HUDEP-2 (cell line): ENCODE results near the gene ADIRF.
"Not testable (repeated sequence)": the region's sequence is repeated elsewhere in the genome, so short reads cannot be mapped to it uniquely, and the experiment has no call there.

Experiments used
- DNase-seq, 76 experiments: peaks; one replicate each; lab custom pipeline; 2025; ENCODE audit not compliant: unreplicated experiment in 76 of 76; lab: John Stamatoyannopoulos, UW

The ADIRF gene

DNA sequence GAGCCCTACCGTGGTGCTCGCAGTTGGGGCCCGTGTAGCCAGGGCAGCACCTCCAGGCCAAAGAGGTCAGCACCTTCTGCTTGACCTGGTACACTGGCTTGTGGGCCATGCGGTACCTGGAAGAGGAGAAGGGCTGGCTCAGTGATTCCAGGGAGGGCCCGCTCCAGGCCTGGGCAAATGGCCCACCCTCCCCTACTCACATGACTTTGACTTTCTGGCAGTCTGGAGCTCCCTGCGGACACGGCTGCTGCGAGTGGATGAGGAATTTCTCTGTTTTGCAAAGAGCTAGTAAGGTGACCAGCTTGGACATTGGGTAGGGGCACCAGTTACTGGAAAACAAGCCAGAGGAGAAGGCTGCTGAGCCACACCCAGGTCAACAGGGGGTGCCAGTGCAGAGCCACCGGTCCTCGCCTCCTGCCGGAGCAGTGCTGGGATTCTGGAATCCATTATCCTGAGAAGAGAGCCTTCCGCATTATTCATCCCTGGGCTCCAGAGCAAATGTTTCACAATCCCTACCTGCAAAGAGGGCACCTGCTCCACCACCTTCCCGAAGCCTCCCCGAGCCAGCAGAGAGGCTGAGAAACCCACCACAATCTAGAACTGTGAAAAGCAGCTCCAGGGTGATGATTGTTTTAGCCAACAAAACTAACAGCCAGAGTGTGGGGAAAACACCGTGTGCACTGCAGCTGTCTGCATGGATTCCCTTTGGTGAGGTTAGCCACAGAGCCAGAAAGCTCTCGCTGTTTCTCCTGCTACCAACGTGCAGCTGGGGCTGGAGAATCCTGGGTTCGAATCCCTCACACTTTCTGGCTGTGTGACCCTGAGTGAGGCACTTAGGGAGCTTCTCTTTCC, 22.7 kb upstream of the ADIRF start:
- no peak for DNase-seq

DNA sequence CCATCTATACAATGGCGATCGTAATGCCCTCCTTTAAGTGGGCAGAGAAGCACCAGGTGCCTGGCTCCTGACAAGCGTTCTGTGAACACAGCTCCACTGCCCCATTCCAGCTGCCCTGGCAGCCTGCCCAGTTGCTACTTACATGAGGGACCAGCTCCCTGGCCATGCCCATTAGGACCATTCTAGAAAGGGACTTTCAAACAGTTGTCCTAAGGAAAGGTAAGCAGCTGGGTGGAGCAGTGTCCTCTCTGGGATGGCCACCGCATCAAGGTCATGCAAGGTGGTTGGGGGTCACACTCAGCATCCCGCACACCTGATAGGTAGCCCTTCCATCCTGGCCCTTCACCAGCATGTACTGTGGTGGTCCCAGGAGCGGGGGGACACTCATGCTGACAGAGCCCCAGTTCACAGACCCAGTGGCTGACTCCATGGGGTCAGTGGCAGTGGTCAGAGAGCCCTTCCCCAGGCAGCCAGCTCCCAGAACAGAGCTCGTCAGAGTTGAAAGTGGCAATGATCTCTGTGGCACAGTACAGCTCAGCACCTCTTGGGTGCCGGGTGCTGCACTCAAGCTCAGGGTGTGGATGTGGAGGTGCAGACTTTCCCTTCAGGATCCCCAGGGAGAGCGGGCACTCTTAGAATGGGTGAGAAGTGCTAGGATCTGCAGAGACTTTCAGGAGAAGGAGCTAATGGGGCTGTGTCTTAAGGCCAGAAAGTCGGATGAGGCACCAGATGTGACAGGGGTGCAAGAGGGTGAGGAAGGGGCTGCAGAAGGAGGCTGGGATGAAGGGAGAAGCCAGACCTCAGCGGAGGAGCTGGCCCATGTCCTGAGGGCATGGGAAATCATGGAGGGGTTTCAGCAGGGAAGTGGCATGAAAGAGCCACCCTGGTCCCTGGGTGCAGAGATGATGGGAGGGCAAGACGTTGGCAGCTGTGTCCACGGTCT, 21.8 kb upstream of the ADIRF start:
- no peak for DNase-seq

DNA sequence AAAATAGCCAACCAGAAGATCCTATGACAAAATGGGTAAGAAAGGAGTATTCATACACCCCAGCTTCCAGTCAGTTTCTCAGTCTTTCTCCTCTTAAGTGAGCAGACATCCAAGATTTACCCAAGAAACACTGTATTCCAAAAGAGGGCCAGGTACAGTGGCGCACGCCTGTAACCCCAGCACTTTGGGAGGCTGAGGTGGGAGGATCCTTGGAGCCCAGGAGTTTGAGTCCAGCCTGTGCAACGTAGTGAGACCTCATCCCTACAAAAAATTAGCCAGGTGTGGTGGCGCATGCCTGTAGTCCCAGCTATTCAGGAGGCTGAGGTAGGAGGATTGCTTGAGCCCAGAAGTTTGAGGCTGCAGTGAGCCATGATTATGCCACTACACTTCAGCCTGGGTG, 20.5 kb upstream of the ADIRF start:
- not testable (repeated sequence) for DNase-seq

DNA sequence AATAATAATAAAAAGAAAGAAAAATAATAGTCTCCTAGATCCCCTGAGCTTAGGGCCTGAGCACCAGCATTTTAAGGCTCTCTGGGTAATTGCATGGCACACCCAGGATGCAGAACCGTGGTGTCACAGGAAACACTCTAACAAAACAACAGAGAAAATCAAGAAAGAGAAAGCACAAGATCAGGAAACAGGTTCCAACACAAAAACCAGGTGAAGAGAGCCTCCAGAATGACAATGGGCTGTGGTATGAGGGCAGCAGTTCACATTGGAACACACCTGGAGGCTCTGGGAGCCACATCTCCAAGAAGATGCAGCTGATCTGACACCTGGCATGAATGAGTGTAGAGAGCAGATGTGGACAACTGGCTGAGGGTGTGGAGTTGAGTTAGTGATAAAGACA, 17.9 kb upstream of the ADIRF start:
- no peak for DNase-seq

DNA sequence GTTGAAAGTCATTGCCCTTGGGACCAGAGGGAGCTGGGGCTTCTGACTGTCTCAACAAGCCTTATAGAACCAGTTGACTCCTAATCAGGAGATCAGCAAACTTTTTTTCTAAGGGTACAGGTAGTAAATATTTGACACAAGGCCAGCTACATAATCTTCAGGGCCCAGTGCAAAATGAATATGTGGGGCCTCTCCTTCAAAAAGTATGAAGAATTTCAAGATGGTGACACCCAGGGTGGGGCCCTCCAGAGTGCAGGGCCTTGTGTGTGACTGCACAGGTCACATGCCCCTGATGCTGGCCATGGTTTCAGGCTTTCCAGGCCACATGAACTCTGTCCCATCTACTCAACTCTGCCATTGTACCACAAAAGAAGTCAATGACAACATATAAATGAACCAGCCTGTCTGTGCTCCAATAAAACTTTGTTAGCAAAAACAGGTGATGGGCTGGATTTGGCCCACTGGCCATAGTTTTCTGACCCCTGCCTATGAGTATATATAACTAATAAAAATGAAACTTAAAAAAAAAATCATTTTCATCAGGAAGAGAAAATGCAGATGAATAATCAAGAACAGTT, 17.0 kb upstream of the ADIRF start:
- DNase-seq: no peak

DNA sequence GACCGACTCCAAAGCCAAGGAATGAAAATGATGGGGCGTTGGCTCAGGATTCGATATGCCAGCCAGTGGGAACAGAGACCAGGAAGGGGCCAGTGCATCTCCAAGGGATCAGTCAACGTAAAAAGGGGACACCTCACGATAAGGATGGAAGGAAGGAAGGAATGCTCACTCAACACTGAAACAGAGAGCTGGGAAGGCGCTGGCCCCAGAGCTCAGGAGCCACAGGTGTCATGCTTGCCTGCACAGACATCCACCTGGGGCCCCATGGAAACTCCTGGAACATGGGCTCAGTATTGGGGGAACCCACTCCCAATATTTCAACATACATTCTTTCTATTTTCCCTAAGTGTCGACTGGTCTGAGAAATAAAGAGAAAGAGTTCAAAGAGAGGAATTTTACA, 16.2 kb upstream of the ADIRF start:
- DNase-seq: no peak

DNA sequence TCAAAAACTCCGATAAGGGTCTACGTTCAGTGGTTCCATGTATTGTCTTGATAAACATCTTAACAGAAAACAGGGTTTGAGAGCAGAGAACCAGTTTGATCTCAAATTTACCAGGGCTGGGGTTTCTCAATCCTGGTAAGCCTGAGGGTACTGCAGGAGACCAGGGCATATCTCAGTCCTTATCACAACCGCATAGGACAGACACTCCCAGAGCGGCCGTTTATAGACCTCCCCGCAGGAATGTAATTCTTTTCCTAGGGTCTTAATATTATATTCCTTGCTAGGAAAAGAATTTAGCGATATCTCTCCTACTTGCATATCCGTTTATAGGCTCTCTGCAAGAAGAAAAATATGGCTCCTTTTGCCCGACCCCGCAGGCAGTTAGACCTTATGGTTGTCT, 15.6 kb upstream of the ADIRF start:
- not testable (repeated sequence) for DNase-seq

DNA sequence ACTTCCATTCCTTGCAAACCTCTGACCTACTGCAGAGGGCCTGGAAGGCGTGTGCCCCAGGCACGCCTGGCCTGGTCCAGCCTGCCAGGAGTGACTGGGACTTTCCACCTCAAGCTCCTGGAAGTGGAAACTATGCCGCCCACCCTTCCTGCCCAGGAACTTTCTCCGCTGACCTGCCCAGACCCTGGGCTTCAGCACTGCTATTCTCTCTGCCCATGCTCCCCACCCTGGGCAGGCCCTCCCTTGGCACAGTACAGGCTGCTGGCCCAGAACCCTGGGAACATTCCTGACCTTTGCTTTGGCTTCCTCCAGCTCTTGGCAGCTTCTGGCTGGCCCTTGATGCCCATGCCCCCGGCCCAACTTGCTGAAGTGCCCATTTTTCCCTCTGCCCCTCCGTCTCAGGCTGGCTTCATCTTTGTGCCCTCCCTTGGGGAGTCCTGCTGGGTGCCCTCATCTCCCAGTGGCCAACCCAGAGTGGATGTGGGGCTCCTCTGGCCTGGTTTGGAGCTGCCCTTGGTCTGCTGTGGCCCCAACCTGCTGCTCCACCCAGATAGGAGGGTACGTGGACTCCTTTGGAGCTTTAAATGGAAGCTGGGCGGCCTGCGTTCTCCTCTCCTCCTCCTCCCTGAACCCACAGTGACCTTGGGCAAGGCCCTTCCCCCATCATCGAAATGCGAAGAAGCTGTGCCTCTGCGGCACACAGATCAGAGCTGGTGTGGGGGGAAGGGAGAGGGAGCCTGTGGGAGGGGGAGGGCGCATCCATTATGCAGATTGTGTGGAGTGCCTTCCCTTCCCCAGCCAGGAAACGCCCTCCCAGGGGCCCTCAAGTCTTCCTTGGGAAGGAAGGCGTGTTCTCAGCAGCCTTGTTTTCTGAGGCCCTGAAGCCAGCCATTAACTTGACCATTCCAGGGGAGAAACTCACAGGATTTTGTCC, 14.3 kb upstream of the ADIRF start:
- DNase-seq: no peak

DNA sequence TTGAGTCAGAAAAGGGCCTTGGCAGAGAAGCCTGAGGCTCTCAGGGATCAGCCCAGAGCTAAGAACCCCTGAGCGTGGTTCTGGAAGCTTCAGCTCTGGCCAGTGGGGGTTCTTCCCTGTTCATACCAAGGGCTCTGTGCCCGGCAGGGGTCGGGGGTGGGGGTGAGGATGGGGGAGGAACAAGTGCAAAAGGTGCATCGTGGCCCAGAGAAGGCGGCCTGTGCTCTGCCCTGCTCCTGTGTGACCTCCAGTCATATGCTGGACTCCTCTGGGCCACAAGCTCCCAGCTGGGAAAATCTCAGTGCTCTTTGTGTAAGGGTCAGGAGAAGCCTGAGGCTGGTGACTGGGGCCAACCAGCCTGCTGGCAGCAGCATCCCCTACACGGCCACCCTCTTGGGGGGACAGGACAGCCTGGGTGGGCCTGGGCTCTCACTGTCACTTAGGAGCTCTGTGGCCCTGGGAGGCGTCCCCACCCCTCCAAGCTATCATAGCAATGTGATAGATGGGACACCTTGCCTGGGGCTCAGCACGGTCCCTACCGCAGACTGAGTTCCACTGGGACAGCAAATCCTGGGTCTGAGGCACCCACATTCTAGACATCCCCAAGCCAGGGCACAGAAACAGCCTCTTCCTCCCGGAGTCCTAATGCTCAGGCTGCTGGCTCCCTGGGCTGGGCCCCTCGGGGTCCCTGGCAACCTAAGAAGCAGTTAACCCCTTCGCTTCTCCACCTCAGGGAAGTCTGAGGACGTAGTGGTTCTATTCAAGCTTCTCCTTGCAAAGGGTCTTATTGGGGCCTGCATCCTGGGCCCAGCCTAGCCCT, 13.4 kb upstream of the ADIRF start:
- no peak for DNase-seq

DNA sequence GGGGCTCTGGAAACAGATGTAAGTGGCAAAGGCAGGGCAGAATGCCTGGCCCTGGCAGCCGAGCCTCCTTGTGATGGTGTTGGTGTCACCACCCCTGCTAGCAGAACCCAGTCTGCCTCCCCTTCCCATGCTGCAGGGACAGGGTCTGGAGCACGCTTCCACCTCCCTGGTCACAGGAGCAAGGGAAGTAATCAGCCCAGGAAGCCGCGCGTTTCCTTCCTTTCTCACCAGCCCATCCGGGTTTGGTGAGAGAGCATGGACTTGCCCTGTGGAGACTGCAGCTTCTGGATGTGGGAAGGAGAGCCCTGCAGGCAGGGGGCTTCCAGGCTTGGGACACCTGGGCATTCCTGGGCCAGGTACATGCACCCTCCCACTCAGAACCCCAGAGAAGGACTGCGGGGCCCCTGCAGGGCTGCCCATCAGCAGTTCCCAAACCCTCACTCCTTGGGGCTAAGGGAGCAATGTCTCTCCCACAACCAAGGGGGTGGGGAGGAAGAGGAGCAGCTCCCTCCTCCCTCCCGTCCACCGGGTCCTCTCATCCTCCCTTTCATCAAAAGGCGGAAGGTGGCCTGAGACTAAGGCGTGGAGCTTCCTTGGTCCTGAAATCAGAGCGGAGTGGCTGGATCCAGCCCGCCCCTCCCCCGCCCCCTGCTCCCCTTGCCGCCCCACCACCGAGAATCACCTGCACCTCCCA, 12.6 kb upstream of the ADIRF start:
- DNase-seq: no peak

DNA sequence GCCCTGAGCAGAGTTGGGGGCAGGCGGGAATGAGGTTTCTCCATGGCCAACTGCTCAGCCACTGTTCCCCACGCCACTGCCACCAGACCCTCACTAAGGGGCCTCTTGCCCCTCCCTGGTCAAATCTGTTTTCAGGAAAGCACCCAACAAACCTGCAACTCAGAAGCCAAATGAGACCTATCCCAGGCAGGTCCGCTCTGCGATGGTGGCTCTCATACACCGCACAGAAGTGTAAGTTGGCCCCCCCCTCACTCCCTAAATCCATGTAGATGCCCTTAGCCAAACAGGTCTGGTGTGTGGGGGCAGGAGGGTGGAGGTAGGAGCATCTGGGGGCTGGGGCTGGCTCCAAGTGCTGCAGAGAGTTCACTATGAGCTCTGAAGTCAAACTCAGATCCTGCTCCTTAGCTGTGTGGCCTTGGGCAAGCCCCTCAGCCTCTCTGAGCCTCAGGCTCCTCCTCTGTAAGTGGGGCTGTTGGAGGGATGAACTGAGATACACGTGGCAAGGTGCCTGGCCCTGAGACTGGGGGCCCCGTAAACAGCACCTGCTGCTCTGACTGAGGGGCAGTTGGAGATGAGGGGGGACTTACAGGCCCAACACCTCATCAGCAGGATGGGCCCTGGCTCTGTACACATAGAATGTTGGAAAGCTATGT, 12.0 kb upstream of the ADIRF start:
- DNase-seq: no peak

DNA sequence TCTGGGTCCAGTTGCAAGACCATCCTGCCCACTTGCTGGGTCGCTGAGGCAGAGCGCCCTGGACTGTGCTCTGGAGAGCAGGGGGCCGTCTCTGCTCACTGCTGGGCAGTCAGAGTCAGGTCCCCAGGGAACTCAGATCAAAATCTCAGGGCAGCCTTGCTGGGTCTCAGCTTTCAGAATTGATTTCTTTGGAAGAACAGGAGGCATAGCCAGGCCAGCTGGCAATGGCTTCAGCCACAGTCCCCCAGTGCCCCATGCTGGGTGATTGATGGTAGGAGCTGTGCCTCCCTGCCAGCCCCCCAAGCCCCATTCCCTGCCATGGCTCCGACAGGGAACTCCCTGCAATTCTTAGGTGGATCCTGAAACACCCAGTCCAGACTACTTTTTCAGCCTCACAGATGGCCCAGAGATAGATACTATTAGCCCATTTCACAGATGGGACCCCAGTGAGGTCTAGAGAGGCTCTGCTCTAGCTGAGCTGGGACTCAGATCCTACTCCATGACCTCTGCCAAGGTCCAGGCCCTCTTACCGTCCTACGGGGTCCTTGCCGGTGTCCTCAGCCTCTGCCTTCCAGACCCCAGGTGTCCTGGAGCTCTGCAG, 11.3 kb upstream of the ADIRF start:
- no peak for DNase-seq

DNA sequence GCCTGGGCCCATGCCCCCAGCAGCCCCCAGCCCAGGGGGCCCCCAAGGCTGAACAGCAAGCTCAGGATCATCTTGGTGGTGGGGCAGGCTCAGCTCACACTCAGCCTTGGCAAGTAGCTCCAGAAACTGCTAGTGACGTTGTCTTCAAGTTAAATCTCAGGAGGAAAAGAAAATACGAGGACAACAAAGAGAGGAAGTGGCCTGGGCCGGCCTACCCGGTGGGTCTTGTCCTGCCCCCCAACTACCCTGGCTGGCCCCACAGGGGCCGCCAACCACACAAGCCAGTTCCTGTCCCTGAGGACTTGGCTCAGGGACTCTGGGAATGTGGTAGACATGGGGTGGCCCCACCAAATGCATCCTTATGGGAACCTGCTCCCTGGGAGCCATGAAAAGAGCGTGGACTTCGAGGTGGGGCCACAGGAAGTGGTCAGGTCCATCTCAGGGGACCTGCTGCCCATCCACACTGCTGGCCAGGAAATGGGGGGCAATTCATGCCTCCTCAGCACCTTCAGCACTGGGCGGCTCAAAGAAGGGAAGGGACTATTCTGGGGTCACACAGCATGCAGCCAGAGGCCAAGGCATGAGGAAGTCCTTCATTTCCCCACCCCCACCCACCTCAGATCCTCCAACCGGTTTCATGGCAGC, 10.7 kb upstream of the ADIRF start, which contains the start of gene MMRN2:
Gene MMRN2 (minus strand): TSS at position 145 of the 645 bp plus-strand sequence. CDS start 74 bp downstream, at position 71.
- DNase-seq: no peak

DNA sequence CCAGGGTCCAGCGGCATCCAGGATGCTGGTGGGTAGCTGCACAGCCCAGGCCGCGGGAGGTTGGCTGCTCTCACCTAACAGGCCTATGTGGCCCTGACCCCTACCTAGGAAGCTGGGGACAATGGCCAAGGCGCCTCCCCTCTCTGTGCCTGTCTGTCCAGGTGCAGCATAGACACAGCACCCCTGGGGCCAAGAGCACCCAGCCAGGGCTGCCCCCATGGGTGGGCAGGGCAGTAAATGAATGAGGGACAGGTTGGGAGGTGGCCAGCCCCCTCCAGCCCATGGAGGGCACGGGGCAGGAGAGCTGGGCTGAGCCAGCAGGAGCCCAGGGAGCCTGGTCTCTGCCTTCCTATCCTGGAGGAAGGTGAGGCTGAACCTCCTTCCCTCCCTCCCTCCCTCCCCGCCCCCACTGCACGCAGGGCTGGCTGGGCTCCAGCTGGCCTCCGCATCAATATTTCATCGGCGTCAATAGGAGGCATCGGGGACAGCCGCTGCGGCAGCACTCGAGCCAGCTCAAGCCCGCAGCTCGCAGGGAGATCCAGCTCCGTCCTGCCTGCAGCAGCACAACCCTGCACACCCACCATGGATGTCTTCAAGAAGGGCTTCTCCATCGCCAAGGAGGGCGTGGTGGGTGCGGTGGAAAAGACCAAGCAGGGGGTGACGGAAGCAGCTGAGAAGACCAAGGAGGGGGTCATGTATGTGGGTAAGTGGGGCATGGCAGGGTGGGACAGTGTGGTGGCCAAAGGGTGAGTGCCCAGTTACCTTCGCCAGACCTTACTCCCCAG, 10.0 kb upstream of the ADIRF start, which contains the start of gene SNCG:
Gene SNCG (plus strand): TSS at position 484 of the 785 bp plus-strand sequence. CDS start 99 bp downstream, at position 583.
- DNase-seq: no peak

DNA sequence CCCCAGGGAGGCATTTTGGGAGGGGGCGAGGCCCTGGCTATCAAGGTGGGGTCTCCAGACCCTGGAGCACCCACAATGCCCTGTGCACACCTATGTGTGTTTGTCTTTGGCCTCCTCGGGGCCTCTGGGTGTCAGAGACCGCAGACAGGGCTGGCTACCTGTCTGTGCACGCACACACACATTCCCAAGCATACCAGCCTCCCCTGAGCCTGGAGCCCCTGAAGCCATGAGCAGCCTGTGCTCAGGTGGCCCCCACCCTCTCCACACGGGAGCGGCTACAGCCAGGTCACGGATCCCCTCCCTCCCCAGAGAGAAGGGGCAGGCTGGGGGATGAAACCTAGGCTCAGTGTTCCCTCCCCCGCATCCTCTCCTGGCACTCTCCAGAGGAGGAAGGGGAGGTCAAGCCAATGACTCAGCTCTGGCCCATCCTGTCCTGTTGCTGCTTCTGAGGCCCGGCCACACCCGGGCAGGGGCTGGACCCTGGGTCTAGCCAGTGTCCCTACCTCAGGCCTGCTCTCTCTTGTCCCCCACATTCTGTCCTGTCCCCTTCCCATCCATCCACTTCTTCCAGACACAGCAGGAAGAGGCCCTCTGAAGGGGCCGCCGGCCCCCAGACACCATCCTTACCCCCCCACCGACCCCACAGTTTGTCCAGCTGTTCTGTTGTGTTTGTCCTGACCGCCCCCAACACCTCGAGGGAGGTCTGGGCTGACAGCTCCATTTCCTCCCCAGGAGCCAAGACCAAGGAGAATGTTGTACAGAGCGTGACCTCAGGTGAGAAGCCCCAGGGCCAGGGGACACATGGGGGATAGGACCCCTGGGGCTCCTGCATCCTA, 9.2 kb upstream of the ADIRF start:
- no peak for DNase-seq

DNA sequence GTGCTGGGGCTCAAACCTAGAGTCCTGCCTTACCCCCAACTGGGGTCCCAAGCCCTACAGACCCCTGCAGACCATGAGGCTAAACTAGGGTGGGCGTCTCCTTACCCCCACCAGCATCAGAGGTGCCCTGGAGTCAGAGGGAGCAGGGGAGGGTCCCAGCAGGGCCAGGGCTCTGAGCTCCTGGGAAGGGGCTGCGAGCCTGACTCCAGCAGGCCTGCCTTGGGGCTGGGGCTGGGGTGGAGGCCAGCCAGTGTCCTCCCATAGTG, 8.6 kb upstream of the ADIRF start:
- no peak for DNase-seq
